22Rv1 (cell line): ENCODE measurements around the gene BICC1.

Source experiments
- H3K27ac ChIP-seq: fragments of 450-650 bp; 2 replicates; pipeline ENCODE4 v1.5.1; 2017
- CTCF ChIP-seq: fragments of 450-650 bp; IDR thresholded peaks from 2 replicates; pipeline ENCODE4 v1.5.1; 2017; ENCODE audit warnings: mild to moderate bottlenecking
- ZFX ChIP-seq: fragments of 450-650 bp; IDR thresholded peaks from 2 replicates; pipeline ENCODE4 v1.6.1; 2017; ENCODE audit warnings: antibody characterized with exemption, borderline replicate concordance

BICC1 gene

GRCh38 chr10:58701405-58702135 is 188.9 kb downstream of the BICC1 start:
- no peak for TF ChIP-seq ZFX
- TF ChIP-seq CTCF, result no peak
- no peak overlapping the region for H3K27ac ChIP-seq

- H3K27ac ChIP-seq, result no peak overlapping the region
- no peak for TF ChIP-seq ZFX
- TF ChIP-seq CTCF, result no peak
These were observed 191.6 kb downstream of the BICC1 start for GRCh38 chr10:58704226-58704625.

- no peak overlapping the region for H3K27ac ChIP-seq
- TF ChIP-seq CTCF (no peak), ZFX (no peak)
These were observed 192.0 kb downstream of the BICC1 start for GRCh38 chr10:58704671-58705141.

- TF ChIP-seq CTCF, result no peak
- TF ChIP-seq ZFX, result no peak
- no peak overlapping the region for H3K27ac ChIP-seq
These were observed 194.2 kb downstream of the BICC1 start for GRCh38 chr10:58706836-58707235.

- H3K27ac ChIP-seq, result no peak overlapping the region
- TF ChIP-seq CTCF (no peak), ZFX (no peak)
These were observed 199.5 kb downstream of the BICC1 start for GRCh38 chr10:58712141-58712540.

GRCh38 chr10:58712982-58713381 is 200.3 kb downstream of the BICC1 start:
- no peak overlapping the region for H3K27ac ChIP-seq

More at GRCh38 chr10:58712982-58713381, 200.3 kb downstream of the BICC1 start:
- TF ChIP-seq ZFX (no peak), CTCF (0 out of 2 replicates have a peak, but pooled peaks have one; percentile 9)
